MM.1S (cell line): ENCODE results near the gene ATL2.

ENCODE experiments used
- EZH2phosphoT487 ChIP-seq: fragments of 300-600 bp; sonication (generic); IDR thresholded peaks from 2 replicates; pipeline ENCODE4 v1.6.1; 2018; ENCODE audit warnings: antibody characterized with exemption, low read length
- TF ChIP-seq, protein P1 (sequence below): fragments of 300-600 bp; sonication (generic); IDR thresholded peaks from 2 replicates; pipeline ENCODE4 v1.5.1; 2016; ENCODE audit warnings: antibody characterized with exemption, low read length, mixed read lengths

DNA sequence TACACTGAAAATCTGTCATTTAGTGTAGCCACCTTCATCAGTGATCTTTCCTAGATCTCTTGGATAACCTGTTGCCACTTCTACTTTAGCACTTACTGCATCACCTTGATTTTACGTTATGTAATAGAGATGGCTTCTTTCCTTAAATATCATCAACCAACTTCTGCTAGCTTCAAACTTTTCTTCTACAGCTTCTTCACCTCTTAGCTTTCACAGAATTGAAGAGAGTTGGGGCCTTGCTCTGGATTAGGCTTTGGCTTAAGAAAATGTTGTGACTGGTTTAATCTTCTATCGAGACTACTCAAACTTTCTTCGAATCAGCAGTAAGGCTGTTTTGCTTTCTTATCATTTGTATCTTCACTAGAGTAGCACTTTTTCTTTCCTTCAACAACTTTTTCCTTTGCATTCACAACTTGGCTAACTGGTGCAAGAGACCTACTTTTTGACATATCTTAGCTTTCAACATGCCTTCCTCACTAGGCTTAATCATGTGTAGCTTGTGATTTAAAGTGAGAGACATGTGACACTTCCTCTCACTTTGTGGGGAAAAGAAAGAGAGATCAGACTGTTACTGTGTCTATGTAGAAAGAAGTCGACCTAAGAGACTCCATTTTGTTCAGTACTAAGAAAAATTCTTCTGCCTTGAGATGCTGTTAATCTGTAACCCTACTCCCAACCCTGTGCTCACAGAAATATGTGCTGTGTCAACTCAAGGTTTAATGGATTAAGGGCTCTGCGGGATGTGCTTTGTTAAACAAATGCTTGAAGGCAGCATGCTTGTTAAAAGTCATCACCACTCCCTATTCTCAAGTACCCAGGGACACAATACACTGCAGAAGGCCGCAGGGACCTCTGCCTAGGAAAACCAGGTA is 99.6 kb downstream of the ATL2 start:
- TF ChIP-seq, protein P1, sequence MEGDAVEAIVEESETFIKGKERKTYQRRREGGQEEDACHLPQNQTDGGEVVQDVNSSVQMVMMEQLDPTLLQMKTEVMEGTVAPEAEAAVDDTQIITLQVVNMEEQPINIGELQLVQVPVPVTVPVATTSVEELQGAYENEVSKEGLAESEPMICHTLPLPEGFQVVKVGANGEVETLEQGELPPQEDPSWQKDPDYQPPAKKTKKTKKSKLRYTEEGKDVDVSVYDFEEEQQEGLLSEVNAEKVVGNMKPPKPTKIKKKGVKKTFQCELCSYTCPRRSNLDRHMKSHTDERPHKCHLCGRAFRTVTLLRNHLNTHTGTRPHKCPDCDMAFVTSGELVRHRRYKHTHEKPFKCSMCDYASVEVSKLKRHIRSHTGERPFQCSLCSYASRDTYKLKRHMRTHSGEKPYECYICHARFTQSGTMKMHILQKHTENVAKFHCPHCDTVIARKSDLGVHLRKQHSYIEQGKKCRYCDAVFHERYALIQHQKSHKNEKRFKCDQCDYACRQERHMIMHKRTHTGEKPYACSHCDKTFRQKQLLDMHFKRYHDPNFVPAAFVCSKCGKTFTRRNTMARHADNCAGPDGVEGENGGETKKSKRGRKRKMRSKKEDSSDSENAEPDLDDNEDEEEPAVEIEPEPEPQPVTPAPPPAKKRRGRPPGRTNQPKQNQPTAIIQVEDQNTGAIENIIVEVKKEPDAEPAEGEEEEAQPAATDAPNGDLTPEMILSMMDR: no peak
- no peak for TF ChIP-seq EZH2phosphoT487
